ENCODE data around the gene UHRF1.
A peak's percentile ranks its signal among the peaks of the same experiment; 100 is the strongest.
"Not testable (repeated sequence)": the region's sequence is repeated elsewhere in the genome, so short reads cannot be mapped to it uniquely, and the experiment has no call there.

Gene UHRF1

DNA sequence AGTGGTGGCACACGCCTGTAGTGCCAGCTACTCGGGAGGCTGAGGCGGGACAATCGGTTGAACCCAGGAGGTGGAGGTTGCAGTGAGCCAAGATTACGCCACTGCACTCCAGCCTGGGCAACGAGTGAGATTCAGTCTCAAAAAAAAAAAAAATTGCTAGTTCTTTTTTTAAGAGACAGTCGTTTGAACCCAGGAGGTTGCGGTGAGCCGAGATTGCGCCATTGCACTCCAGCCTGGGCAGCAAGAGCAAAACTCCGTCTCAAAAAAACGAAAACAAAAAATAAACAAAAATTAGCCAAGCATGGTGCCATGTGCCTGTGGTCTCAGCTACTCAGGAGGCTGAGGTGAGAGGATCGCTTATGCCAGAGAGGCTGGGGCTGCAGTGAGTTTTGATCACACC is 8.4 kb upstream of the UHRF1 start:
- not testable (repeated sequence) for DNase-seq

GRCh38 chr19:4902796-4903195 is 6.5 kb upstream of the UHRF1 start, which contains the start of gene ARRDC5:
Gene ARRDC5 (minus strand): TSS chr19:4902896. CDS start chr19:4902825, 71 bp downstream.
- DNase-seq = no peak

DNA sequence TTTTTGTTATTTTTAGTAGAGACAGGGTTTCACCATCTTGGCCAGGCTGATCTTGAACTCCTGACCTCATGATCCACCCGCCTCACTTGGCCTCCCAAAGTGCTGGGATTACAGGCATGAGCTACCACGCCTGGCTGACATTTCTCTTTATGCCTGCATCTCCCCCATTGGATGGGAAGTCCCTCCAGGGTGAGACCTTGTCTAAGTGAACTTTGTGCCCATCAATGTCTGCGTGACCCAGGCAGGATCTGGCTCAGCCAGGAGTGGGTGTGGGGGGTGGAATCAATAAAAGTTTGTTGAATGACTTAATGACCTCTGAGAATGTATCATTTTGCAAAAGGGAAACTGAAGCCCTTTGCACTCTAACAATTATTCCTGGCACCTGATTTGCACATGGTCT is 4.8 kb upstream of the UHRF1 start:
- DNase-seq = no peak

DNA sequence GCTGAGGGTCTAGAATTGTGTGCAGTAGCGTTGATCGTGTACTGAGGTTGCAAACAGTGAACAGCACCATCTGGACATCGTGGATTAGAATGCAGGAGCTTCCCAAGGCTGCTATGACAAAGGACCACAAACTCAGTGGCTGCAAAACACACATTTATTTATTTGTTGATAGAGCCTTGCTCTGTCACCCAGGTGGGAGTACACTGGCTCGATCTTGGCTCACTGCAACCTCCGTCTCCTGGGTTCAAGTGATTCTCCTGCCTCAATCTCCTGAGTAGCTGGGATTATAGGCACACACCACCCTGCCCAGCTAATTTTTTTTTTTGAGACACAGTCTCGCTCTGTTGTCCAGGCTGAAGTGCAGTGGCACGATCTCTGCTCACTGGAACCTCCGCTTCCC is 2.3 kb upstream of the UHRF1 start:
- DNase-seq = no peak

DNA sequence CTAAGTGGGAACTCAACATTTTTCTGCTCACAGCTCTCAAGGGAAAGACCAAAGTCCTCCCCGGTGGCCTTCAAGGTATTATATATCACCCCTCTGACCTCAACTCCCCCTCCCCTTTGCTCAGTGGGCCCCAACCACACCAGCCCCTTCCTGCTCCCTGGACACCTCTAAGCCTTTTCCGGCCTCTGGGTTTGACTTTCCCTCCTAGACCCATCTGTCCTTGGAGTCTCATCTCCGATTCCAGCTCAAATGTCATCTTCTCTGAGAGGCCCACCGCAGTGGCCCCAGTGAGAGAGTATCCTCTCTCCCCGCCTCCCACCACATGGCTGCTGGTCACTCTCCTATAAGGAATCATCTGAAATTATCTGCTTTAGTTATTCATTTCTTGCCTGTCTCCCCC is 941 bp upstream of the UHRF1 start:
- DNase-seq = no peak

GRCh38 chr19:4908781-4909155 is 533 bp upstream of the UHRF1 start:
- no peak for DNase-seq

DNA sequence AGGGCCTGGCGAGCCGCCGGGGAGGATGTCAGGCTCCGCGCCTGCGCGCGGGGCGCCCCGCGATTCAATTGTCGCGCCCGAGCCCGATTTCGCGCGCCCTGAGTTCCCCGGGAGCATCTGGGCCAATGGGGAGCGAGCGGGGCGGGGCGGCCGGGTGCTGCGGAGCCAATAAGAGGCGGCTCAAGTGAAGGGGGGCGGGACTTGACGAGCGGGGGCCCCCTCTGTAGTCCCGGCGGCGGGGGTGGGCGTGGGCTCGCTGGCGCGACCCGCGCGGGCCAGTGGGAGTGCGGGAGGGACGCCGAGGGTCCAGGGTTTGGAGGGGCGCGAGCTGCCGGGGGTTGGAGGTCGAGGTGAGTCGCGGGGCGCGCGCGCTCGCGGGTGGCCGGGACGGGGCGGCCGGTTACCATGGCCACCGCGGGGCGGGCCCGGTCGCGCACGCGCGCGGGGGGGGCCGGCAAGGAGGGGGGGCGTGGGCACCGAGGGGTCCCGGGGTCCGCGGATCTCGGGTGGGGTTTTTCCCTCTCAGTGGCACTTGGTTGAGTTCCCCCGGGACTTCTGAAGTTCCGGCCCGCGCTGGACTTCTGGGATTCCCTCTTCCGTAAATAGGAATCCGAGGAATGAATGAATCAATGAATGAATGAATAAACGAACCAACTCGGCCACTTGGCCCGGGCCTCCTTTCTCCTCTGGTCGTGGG is 744 bp downstream of the UHRF1 start:
- peak; percentile 88 to 96 (median 93) for DNase-seq

DNA sequence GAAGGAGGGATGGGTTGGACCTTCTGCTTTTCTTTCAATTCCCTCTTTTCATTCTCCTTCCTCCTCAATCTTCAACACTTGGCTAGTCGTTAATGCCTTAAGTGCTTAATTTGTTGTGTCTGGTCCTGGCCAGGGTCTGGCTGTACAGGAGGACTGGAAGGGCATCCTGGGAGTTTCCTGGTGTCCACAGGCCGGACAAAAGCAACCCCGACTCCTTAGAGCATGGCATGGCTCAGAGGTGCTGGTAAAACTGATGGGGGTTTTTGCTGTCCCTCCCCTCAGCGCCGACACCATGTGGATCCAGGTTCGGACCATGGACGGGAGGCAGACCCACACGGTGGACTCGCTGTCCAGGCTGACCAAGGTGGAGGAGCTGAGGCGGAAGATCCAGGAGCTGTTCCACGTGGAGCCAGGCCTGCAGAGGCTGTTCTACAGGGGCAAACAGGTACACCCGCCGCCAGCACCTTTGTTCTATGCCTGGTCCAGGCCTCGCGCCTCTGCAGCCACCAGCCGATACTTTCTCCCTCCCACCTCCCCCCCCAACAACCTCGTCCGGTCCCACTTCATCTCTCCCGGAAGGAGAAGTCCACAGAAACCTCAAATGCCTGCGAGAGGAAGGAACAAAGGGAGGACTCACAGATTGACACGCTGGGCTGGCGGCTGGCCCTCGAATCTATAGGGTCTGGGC is 1.4 kb downstream of the UHRF1 start:
- peak in 1 of 5 donors; percentile 33 for DNase-seq

DNA sequence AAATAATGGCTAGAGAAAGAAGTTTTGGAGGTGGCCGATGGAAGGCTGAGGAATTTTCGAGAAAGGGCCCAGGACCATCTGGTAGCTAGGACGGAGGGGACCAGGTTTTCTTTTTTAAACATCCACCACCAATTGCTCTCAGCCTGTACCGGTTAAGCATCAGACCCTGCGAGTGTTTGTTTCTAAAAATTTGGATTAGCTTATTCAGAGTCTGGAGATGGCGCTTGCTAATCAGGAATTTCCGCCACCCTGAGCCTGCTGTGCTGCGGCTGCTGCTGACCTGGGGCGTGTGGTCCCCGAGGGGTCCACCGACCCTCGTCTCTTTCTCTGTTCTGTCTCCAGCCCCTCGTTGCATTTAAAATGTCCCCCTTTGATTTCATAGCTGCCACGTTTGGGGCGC is 2.0 kb downstream of the UHRF1 start:
- DNase-seq = no peak

DNA sequence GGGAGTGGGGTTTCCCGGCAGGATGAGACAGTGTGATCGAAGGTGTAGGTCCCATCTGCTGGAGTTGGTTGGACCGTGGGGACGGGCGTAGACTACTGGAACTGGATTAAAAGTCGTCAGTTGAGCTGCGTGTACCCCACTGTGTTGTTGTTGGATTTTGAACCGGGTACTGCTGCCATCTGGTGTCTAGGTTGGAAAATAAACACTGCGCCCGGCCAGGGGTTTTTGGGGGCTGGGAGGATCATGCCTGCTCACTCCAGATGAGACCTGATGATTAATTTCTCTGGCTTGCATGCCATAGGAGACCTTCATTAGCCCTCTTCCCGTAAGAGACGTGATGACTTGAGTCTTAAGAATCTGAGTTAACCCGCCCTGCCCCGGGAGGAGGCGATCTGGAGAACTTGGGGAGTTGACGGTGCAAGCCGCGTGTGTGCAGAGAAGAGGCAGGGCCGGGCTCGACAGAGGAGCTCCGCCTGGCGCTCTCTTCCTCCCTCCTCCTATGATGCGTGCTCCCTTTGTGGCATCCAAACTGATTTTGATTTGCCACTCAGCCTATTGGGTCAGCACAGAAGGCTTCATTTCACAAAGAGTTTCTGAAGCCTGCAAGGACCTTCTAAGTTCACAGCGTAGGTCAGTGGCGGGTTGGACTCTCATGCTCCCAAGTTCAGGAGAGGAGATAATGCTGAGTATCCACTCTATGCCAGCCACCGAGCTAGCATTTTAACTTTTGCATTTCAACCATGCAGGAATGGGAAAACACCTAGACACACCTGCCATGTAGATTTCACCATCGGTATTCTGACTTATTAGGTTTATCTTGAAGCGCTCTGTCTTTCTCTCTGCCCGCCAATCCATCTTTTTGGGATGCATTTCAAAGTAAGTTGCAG is 2.7 kb downstream of the UHRF1 start:
- peak in 4 of 5 donors; percentile 49 to 70 (median 56) for DNase-seq

GRCh38 chr19:4913996-4914735 is 4.9 kb downstream of the UHRF1 start:
- DNase-seq = peak in 3 of 5 donors; percentile 10 to 53 (median 15)

- peak; percentile 42 to 77 (median 67) for DNase-seq
Measured at GRCh38 chr19:4914736-4915501, 5.6 kb downstream of the UHRF1 start.

DNA sequence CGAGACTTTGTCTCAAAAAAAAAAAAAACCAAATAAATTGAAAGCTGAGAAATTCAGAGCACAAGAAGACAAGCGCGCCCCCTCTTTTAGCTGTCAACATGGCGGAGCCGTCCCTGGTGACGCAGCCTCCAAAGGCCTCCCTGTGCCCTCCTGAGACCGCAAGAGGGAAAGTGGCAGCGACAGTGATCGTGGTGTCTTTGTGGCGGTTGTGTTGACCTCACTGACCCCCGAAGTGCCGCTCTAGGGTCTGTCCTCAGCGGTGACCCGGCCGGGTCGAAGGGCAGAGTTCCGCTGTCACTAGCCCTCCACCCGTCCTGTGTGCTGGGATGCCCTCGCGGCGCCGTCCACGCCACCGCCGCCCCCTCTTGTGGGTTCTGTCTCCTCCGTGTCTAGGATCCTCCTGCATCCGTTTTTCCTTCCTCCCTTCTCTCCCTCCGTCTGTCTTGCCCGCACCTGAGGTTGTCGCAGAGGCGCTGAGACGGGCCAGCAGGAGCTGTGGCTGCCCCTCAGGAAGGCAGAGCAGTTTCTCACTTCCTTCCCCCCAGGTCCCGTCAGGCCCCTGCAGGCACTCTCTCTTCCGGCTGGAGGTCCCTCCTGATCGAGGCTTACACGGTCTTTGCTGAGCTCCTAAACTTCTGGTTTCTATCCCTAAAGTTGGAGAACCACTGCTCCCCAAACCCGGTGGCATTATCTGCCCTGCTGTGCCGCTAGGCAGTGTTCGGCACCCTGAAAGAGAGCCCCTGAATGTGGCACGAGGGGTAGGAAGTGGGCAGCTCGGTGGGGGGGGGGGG is 7.2 kb downstream of the UHRF1 start:
- DNase-seq = peak in 3 of 5 donors; percentile 19 to 46 (median 40)

GRCh38 chr19:4922530-4923275 is 13.4 kb downstream of the UHRF1 start:
- DNase-seq = no peak

DNA sequence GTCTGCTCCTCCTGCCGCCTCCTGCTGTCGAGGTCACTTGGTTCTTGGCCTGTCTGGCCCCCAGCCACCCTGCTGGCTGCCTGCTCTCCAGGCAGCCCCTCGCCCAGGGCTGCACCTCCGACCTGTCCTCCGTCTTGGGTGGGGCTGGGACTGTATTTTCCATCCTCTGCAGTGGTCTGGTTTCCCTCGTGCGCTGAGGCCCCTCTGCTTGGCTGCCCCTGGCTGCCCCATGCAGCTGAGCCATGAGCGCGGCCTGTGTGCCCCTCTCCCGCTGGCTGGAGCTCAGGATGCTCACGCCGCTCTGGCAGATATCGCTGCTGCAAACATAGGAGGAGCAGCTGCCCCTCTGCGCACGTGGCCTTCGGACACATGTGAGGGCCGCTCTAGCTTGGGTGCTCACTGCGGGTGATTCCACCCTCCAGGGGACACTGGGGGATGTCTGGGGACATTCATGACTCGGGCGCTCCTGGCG is 14.0 kb downstream of the UHRF1 start:
- DNase-seq = no peak

DNA sequence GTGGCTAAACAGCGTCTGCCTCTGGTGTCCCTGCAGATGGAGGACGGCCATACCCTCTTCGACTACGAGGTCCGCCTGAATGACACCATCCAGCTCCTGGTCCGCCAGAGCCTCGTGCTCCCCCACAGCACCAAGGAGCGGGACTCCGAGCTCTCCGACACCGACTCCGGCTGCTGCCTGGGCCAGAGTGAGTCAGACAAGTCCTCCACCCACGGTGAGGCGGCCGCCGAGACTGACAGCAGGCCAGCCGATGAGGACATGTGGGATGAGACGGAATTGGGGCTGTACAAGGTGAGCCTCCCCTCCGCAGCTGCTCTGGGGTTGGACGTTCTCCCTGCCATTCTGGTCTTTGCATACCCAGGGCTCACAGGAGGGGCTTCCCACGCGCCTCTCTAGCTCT is 19.9 kb downstream of the UHRF1 start:
- DNase-seq = no peak

DNA sequence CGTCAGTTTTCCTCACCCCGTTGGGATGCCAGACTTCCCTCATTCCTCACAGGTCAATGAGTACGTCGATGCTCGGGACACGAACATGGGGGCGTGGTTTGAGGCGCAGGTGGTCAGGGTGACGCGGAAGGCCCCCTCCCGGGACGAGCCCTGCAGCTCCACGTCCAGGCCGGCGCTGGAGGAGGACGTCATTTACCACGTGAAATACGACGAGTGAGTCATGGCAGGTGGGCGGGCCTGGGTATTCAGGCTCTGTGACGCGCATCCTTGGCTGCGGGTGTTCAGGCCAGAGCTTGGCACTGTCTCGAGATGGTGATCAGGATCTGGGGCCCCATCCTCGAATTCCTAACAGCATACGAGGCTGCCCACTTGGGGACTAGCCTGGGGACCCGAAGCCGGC is 21.4 kb downstream of the UHRF1 start:
- DNase-seq = no peak

- no peak for DNase-seq
Measured at GRCh38 chr19:4932711-4933110, 23.4 kb downstream of the UHRF1 start.

GRCh38 chr19:4933528-4933927 is 24.2 kb downstream of the UHRF1 start:
- no peak for DNase-seq

- DNase-seq = no peak
Measured at GRCh38 chr19:4935444-4935843, 26.1 kb downstream of the UHRF1 start.
